SU-DHL-6 (cell line): ENCODE data around the gene SEPTIN10.

ENCODE experiments used
- H2AFZ ChIP-seq: fragments of 200-600 bp; sonication (generic); 2 replicates; pipeline ENCODE4 v1.6.1; 2014; ENCODE audit warnings: low read depth, mild to moderate bottlenecking, moderate library complexity, mixed read lengths, antibody characterized with exemption, low read length; ENCODE audit not compliant: severe bottlenecking
- H3F3A ChIP-seq: fragments of 200-600 bp; shearing (Covaris generic); 2 replicates; pipeline ENCODE4 v1.6.0; 2016; ENCODE audit warnings: antibody characterized with exemption, mild to moderate bottlenecking; ENCODE audit not compliant: insufficient read depth
- H3K27ac ChIP-seq: fragments of 200-600 bp; sonication (generic); 2 replicates; pipeline ENCODE4 v1.5.1; 2016; ENCODE audit warnings: low read depth, mild to moderate bottlenecking, low read length, moderate library complexity, mixed read lengths
- H3K27me3 ChIP-seq: fragments of 200-600 bp; sonication (generic), shearing (Covaris generic); 2 replicates; pipeline ENCODE4 v1.6.0; 2014; ENCODE audit warnings: mild to moderate bottlenecking, low read length
- H3K36me3 ChIP-seq: fragments of 200-600 bp; sonication (generic); 2 replicates; pipeline ENCODE4 v1.6.1; 2014; ENCODE audit warnings: mild to moderate bottlenecking, low read length, mixed read lengths
- H3K4me2 ChIP-seq: fragments of 300-600, 200-600 bp; shearing (Covaris generic), sonication (generic); 2 replicates; pipeline ENCODE4 v1.6.0; 2014; ENCODE audit warnings: low read length, low read depth, mild to moderate bottlenecking; ENCODE audit not compliant: poor library complexity, severe bottlenecking
- H3K4me3 ChIP-seq: fragments of 200-600 bp; sonication (generic); 2 replicates; pipeline ENCODE4 v1.5.1; 2014; ENCODE audit warnings: antibody characterized with exemption, low read length, mild to moderate bottlenecking, mixed read lengths; ENCODE audit not compliant: insufficient read depth, poor library complexity, severe bottlenecking
- H3K79me2 ChIP-seq: fragments of 200-600 bp; sonication (generic); 2 replicates; pipeline ENCODE4 v1.6.1; 2014; ENCODE audit warnings: mild to moderate bottlenecking, low read length, moderate library complexity; ENCODE audit not compliant: insufficient read depth
- H3K9ac ChIP-seq: fragments of 200-600 bp; sonication (generic); 2 replicates; pipeline ENCODE4 v1.7.0; 2014; ENCODE audit warnings: mild to moderate bottlenecking, low read length
- H3K9me2 ChIP-seq: fragments of 200-600 bp; sonication (generic); replicated peaks from 2 replicates; pipeline ENCODE4 v1.6.1; 2014; ENCODE audit warnings: low read length; ENCODE audit not compliant: insufficient read depth
- H3K9me3 ChIP-seq: fragments of 200-600 bp; sonication (generic); 2 replicates; pipeline ENCODE4 v1.6.1; 2014; ENCODE audit warnings: low read length, mixed read lengths; ENCODE audit not compliant: insufficient read depth
- H4K20me1 ChIP-seq: fragments of 200-600 bp; sonication (generic); 2 replicates; pipeline ENCODE4 v1.6.1; 2014; ENCODE audit warnings: low read depth, mild to moderate bottlenecking, antibody characterized with exemption, low read length, moderate library complexity, mixed read lengths
- CTCF ChIP-seq: fragments of 200-600 bp; sonication (generic); IDR thresholded peaks from one replicate; pipeline ENCODE4 v1.5.1; 2017; ENCODE audit warnings: antibody characterized with exemption, mild to moderate bottlenecking, low read length, moderate library complexity; ENCODE audit not compliant: insufficient read depth, poor library complexity, severe bottlenecking
- EZH2phosphoT487 ChIP-seq: fragments of 200-600 bp; sonication (generic), shearing (Covaris generic); conservative IDR thresholded peaks from 2 replicates; pipeline ENCODE4 v1.6.1; 2018; ENCODE audit warnings: mild to moderate bottlenecking, antibody characterized with exemption, low read length, moderate library complexity, mixed read lengths

Gene SEPTIN10

DNA sequence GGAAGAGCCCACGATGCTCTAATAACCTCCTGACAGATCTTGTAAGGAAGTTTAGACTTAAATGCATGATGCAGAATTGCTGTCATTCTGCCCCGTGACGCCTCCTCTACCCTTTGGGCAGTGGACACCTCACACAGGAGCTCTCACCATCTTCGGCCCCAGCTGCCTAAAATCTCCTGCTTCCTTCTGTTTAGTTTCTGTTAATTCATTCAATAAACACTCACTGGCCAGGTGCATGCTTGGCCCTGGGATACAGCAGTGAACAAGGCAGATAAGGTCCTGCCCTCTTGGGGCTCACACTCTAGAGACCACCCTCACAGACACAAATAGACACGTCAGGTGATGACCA is 81.1 kb downstream of the SEPTIN10 start:
- no peaks in the 10 kb centered on the region for H3K9me3 ChIP-seq
- H3K9ac ChIP-seq: no peak overlapping the region
- no peaks in the 10 kb centered on the region for H3K27me3 ChIP-seq
- H3K79me2 ChIP-seq: no peaks in the 10 kb centered on the region
- H3K27ac ChIP-seq: no peak overlapping the region
- H3F3A ChIP-seq: no peaks in the 10 kb centered on the region
- H3K4me3 ChIP-seq: no peak overlapping the region
- TF ChIP-seq CTCF (no peak), EZH2phosphoT487 (no peak)
- no peak overlapping the region for H2AFZ ChIP-seq
- H3K4me2 ChIP-seq: no peak overlapping the region
- no peaks in the 10 kb centered on the region for H4K20me1 ChIP-seq
- H3K36me3 ChIP-seq: no peaks in the 10 kb centered on the region
- H3K9me2 ChIP-seq: no peaks in the 10 kb centered on the region

GRCh38 chr2:109531896-109532727 is 81.7 kb downstream of the SEPTIN10 start:
- Histone ChIP-seq H3K27ac (no peak overlapping the region), H3K9ac (no peak overlapping the region), H4K20me1 (no peaks in the 10 kb centered on the region)

DNA sequence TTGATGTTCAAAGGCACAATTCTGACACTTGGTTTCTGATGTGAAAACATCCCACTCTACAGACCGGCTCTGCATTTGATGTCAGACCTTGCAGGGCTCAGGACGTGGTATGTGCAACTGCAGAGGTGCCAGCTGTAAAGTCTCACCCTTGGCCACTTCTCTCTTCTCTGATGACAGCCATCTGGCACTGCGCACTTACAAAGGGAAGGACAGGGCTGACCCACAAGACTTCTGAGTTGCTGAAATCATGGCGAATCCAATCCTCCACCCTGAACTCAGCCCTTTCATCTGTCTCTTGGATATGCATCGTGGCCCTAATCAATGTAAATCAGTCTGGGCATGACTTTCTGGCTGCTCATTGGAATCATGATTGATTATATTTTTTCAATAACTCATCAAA is 82.5 kb downstream of the SEPTIN10 start:
- H3K9me2 ChIP-seq: no peaks in the 10 kb centered on the region
- H3K4me2 ChIP-seq: no peak overlapping the region
- H3K9me3 ChIP-seq: no peaks in the 10 kb centered on the region
- TF ChIP-seq CTCF: no peak
- TF ChIP-seq EZH2phosphoT487: no peak
- H3K9ac ChIP-seq: no peak overlapping the region
- no peaks in the 10 kb centered on the region for H3F3A ChIP-seq
- no peaks in the 10 kb centered on the region for H4K20me1 ChIP-seq
- no peak overlapping the region for H3K4me3 ChIP-seq
- H3K36me3 ChIP-seq: no peaks in the 10 kb centered on the region
- H3K27ac ChIP-seq: no peak overlapping the region
- H3K79me2 ChIP-seq: no peaks in the 10 kb centered on the region
- H2AFZ ChIP-seq: no peak overlapping the region
- no peaks in the 10 kb centered on the region for H3K27me3 ChIP-seq

More at GRCh38 chr2:109531896-109532727, 81.7 kb downstream of the SEPTIN10 start:
- TF ChIP-seq CTCF (no peak), EZH2phosphoT487 (no peak)
- H3K9me2 ChIP-seq: no peaks in the 10 kb centered on the region
- no peaks in the 10 kb centered on the region for H3K36me3 ChIP-seq
- no peak overlapping the region for H3K4me3 ChIP-seq
- no peaks in the 10 kb centered on the region for H3K27me3 ChIP-seq
- H3K79me2 ChIP-seq: no peaks in the 10 kb centered on the region
- H2AFZ ChIP-seq: no peak overlapping the region
- no peaks in the 10 kb centered on the region for H3F3A ChIP-seq
- H3K9me3 ChIP-seq: no peaks in the 10 kb centered on the region
- no peak overlapping the region for H3K4me2 ChIP-seq
